Fibroblast of peridontal ligament (primary cell): ENCODE results near the gene NECAB3.
"Not testable (repeated sequence)": the region's sequence is repeated elsewhere in the genome, so short reads cannot be mapped to it uniquely, and the experiment has no call there.

Source experiments
- DNase-seq: peaks from one replicate; pipeline ENCODE4 v3.0.0-alpha.2; 2010; ENCODE audit errors: extremely low read depth

NECAB3 gene, protein sequence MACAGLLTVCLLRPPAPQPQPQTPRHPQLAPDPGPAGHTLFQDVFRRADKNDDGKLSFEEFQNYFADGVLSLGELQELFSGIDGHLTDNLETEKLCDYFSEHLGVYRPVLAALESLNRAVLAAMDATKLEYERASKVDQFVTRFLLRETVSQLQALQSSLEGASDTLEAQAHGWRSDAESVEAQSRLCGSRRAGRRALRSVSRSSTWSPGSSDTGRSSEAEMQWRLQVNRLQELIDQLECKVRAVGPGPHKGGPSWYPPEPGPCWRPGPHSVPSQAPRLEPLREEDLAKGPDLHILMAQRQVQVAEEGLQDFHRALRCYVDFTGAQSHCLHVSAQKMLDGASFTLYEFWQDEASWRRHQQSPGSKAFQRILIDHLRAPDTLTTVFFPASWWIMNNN

DNA sequence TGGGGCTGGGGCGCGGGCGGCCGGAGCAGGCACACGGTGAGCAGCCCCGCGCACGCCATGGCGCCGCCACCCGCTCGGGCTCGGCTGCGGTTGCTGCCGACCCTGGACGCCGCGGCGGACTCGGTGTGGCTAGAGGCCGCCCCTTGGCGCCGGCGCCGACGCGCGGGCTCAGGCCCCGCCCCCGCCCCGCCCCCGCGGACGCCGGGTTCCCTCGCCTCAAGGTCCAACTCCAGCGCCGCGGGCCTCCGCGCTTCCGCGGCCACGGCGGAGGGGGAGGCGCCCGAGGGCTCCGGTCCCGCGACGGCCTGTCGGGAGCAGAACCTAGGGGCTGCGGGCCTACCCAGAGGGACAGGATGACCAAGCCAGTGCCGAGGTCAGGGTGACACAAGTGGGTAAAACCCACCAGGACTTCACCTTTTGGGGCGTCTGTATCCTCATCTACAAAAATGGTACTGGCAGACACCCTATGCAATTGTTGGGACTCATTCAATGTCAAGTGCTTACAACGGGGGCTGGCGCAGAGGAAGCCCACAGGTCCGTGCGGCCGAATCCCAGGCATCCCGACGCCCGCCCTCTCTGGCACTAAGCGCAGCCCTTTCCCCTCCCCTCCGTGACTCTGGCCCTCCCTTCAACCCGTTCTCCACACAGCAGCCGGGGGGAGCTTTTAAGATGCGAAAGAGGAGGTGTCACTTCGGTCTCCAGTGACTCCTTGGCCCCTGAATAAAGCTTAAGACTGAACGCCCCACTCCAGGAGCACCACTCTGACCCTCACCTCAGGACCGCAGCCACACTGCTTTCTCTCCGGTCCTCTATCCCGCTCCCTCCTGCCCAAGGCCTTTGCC, at the start of gene NECAB3:
Gene NECAB3, minus strand, starts transcription at position 135 of the 842 bp plus-strand sequence. Its CDS starts 76 bp downstream, at position 59.
- peak; percentile 46 for DNase-seq

DNA sequence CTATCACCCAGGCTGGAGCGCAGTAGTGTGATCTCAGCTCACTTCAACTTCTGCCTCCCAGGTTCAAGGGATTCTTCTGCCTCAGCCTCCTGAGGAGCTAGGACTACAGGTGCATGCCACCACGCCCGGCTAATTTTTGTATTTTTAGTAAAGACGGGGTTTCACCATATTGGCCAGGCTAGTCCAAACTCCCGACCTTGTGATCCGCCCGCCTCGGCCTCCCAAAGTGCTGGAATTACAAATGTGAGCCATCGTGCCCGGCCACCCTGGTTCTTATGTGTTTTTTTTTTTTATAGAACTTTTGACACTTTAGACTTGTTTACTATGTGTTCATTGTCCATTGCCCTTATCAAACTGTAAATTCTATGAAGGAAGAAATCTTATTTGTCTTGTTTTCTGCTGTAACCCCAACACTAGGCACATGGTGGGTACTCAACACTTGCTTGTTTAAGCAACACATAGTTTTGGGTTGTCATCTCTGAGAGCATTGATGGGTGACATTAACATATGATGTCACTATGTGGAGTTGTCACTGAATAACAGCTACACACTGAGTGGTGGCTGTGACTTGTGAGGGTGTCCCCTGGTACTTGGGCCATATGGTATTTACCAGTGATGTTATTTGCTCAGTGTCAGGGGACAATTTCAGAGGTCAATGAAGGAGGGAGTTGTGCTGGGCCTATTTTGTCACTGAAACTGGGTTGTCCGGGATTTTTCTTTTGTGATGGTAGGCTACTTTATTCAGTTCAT, 47.3 kb upstream of the NECAB3 start:
- no peak for DNase-seq

DNA sequence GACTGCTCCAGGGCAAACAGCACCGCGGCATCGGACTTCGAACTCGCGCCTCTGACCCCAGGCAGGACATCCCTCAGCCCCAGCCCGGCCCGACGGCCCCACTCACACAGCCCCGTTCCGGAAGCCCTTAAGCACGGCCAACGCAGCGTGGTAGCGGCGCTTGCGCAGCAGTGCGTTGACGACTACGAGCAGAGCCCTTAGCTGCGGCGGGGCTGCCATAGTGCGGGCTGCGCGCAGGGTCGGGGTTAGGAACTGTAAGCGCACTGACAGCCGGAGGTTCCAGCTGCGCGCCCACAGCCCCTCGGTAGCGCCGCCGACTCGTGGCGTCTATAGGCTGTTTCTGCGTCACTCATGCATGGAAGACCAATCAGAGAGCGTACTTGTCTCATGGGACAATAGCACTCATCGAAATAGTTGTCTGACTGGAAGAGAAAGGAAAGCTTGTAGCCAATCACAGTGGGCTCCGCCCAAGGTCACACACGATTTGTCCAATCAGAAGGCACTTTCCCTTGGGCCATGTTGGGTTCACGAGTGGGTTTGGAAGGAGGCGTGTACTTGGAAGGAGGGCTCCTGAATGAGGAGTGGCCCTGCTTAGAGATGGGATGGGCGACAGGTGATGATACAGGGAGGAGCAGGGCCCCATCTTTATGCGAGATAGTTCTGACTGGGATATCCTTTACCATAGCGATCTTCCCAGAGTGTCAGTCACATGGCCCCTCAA, 45.9 kb upstream of the NECAB3 start, which contains the start of gene PXMP4:
Gene PXMP4, minus strand, starts transcription at position 322 of the 721 bp plus-strand sequence. Its CDS starts 103 bp downstream, at position 219.
- peak; percentile 100 for DNase-seq

DNA sequence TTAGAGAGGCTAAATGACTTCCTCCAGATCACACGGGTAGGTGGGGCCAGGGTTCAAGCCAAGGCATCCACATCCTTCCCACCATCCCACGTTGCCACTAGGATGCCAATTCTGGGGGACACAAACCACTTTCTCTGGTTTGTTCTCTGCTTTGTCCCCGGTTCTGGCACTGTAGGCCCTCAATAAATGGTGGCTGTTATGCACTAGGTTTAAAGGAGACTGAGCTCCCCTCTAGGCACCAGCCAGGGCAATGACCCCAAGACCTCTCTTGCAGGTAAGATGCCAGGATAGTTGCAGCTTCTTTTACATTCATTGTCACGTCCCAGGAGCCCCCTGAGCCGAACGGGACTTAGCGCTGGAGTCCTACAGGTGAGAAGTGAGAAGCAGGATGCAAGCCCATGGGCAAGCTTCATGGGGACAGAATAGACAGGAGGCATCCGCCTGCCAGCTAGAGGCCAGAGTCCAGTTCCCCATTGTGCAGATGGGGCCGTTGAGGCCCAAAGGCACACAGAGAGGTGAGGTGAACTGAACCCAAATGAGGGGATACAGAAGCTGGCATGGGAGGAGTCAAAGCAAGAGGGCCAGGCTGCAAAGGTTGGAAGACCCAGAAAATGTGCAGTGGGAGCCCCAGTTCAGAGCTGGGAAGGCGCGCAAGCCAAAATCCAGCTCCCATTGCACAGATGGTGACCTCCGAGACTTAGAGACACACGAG, 45.2 kb upstream of the NECAB3 start:
- no peak for DNase-seq

DNA sequence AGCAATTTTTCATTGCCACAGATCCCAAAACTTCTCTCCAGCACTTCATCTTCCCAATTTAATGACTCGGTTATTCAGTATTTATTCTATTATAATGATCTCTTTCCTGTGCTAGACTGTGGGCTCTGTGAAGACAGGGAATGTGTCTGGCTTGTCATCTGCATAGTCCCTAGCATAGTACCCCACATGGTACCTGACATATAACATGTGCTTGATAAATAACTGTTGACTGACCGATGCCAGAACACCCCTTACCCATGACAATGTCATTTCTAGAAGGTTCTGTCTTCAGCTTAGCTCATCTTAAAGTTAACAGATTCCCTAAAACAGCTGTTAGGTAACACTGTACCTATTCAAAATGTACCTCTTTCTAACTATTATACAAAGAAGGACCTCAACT, 42.3 kb upstream of the NECAB3 start:
- DNase-seq = no peak

DNA sequence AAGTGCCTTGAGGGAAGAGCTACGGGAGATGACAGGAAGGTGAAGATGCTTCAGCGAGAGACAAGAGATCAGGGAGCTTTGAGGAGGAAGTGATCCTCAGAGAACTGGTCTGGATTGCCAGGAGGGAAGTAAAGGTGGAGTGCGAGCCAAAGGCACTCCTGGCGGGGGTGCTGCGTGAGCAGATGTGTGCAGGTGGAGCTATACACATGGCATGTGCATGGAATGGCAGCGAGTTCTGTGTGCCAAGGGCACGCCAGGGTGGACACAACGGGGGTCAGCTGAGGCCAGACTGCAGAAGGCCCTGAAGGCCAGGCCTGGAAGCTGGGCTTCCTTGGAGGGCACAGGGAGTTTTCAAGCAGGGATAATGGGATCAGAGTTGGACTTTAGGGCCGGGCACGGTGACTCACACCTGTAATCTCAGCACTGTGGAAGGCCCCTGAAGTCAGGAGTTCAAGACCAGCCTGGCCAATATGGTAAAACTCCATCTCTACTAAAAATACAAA, 39.7 kb upstream of the NECAB3 start:
- no peak for DNase-seq

DNA sequence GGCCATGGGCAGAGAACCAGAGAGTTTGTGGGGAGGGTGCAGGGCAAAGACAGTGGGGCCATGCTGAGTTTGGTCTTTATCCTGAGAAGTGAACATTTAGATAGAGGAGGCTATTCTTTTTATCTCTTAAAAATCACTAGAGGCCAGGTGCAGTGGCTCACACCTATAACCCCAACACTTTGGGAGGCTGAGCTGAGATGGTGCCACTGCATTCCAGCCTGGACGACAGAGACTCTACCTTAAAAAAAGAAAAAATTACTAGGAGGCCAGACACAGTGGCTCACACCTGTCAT, 37.2 kb upstream of the NECAB3 start:
- DNase-seq = no peak

DNA sequence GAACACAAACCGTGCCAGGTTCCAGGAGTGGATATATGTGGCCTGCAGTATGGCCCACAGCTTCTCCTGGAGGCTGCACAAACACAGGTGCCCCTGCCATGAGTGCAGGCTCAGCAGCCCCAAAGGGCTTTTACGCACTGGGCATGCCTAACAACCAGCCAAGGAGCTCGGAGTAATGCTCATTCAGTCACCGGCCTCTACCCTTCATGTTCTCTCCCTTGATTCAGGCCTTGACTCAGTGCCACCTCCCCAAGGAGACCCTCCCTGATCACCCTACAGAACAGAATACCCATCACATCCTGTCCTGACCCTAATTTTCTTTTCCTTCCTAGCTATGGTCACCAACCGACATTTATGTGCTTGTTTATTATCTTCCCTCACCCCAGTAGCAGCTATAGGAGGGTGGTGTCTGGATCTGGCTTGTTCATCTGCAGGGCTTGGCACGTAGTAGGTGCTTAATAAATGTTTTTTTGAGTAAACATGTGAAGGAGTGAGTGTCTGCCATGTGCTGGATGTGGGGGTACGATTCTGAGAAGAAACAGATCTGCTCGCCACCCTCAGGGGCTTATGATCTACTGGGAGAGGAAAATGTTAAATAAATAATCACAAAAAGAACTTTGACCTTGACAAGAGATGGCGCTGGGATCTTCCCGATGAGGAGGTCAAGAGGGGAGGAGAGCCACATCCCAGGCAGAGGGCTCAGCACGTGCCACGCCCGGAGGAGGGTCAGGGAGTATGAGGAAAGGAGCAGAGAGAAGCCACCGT, 36.6 kb upstream of the NECAB3 start:
- DNase-seq = no peak

DNA sequence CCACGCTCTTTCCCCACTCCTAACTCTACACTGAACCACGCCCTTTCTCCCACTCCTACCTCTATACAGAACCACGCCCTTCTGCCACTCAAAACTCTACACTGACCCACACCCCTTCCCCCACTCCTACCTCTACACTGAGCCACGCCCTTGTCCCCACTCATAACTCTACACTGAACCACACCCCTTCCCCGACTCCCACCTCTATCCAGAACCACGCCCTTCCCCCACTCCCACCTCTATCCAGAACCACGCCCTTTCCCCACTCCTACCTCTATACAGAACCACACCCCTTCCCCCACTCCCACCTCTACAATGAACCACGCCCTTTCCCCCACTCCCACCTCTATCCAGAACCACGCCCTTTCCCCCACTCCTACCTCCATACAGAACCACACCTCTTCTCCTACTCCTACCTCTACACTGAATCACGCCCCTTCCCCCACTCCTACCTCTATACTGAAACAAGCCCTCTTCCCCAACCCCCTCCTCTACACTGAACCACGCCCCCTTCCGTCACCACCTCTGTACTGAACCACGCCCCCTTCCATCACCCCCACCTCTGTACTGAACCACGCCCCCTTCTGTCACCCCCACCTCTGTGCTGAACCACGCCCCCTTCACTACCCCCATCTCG, 35.8 kb upstream of the NECAB3 start:
- no peak for DNase-seq

DNA sequence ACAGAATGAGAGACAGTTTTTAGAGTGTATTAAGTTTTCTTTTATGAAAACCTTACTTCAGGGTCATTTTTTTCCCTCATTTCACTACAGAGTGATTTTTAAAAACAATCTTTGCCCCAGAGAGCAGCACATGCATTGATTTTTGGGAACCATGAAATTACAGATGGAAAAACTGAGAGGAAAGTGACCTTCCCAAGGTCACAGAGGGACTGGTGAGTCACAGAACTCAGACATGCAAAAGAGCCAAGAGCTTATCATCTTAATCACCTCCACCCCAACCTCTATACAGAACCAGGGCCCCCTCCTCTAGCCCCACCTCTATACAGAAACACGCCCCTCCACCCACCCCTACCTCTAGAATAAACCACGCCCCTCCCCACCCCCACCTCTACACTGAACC, 35.2 kb upstream of the NECAB3 start:
- DNase-seq = no peak

DNA sequence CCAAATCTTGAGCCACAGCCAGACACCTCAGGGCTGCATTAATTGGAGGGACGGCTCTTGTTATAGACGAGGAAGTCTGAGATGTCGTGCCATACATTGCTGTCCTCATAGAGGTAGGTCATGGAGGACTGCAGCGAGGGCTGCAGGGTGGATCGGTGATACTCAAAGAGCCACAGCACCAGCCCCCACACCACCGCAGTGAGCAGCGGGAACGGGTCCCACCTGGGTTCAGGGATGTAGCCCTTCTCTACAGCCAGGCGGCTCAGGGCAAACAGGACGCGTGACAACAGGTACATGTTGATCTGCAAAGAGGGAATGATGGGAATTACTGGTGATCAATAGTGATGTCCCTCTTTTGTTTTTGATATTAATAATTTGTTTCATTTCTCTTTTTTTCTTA, 33.4 kb upstream of the NECAB3 start:
- DNase-seq = no peak

DNA sequence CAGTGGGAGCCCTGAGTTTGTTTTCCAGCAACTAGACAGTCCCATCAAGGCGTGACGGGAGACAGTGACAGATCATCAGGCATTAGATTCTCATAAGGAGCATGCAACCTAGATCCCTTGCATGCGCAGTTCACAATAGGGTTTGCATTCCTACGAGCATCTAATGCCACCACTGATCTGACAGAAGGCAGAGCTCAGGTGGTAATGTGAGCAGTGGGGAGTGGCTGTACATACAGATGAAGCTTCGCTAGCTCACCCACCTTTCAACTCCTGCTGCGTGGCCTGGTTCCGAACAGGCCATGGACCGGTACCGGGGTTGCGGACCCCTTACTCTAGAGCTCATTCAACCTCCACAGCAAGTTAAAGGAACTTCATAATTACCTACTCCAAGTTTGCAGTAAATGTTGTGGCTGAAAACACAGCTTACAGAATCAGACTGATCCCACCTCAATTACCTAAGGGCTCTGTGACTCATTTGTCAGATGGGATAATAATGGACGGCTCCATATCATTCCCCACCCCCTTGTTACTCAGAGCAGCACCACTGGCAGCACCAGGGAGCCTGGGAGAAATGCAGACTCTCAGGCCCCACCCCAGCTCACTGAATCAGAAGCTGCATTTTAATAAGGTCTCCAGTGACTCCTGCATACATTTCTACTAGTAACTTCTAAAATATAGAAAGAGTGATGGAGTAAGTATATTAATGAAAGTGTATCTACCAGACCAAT, 30.1 kb upstream of the NECAB3 start:
- no peak for DNase-seq

DNA sequence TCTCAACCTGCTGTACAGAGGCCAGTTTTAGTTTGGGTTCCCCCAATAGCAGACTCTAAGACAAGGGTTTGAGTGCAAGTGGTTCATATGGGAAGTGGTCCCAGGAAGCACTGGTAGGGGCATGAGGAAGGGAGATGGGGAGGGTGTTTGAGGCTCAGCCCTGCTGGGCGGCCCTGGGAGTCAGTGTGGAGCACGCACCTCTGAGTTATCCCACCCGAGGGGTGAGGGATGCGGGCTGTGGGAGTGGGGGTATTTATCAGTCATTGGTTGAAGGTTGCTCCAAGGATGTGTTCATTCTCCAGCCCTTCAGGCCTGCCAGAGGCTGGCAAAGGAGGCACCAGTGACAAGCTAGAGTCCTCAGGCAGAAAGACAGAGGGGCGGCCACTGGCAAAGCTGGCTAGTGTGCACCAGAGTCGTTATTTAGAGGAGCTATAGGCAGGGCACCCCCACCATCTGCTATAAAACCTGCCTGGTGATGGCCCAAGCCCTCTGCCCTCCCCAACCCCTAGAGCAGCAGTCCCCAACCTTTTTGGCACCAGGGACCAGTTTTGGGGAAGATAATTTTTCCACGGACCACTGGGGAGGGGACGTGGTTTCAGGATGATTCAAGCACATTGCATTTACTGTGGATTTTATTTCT, 29.4 kb upstream of the NECAB3 start:
- DNase-seq = no peak

DNA sequence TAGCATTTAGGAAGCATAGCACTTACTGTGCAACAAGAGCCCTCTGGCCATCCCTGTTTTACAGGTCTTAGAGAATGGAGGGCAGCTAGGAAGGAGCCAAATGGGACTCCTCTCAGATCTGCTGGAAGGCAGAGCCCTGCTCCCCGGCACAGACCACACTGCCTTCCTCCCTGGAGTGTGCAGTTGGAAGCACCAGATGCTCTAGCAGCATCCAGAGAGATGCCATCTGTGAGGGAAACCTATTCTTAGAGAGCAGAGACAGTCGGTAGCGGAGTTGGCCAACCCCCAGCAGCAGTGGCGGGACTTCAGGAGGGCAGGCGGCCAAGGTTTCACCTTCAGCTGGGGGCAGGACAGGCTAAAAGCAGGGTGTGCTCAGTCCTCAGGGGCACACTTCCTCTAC, 28.6 kb upstream of the NECAB3 start:
- no peak for DNase-seq

DNA sequence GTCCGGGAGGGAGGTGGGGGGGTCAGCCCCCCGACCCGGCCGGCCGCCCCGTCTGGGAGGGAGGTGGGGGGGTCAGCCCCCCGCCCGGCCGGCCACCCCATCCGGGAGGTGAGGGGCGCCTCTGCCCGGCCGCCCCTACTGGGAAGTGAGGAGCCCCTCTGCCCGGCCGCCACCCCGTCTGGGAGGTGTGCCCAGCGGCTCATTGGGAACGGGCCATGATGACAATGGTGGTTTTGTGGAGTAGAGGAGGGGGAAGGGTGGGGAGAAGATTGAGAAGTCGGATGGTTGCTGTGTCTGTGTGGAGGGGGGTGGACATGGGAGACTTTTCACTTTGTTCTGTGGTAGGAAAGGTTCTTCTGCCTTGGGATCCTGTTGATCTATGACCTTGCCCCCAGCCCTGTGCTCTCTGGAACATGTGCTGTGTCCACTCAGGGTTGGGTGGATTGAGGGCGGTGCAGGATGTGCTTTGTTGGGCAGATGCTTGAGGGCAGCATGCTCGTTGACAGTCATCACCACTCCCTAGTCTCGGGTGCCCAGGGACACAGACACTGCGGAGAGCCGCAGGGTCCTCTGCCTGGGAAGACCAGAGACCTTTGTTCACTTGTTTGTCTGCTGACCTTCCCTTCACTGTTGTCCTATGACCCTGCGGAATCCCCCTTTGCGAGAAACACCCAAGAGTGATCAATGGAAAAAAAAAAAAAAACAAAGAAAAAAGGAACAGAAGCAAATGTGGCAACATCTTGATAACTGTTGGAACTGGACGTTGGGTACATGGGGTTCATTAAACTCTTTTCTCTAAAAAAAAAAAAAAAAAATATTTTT, 27.6 kb upstream of the NECAB3 start:
- DNase-seq = no peak

DNA sequence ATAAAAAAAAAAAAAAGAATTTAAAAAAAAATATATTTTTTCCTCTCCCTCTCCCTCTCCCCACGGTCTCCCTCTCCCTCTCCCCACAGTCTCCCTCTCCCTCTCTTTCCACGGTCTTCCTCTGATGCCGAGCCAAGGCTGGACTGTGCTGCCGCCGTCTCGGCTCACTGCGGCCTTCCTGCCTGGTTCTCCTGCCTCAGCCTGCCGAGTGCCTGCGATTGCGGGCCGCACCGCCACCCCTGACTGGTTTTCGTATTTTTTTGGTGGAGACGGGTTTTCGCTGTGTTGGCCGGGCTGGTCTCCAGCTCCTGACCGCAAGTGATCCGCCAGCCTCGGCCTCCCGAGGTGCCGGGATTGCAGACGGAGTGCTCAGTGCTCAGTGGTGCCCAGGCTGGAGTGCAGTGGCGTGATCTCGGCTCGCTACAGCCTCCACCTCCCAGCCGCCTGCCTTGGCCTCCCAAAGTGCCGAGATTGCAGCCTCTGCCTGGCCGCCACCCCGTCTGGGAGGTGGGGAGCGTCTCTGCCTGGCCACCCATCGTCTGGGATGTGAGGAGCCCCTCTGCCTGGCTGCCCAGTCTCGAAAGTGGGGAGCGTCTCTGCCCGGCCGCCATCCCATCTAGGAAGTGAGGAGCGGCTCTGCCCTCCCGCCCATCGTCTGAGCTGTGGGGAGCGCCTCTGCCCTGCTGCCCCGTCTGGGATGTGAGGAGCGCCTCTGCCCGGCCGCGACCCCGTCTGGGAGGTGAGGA, 26.6 kb upstream of the NECAB3 start:
- not testable (repeated sequence) for DNase-seq

DNA sequence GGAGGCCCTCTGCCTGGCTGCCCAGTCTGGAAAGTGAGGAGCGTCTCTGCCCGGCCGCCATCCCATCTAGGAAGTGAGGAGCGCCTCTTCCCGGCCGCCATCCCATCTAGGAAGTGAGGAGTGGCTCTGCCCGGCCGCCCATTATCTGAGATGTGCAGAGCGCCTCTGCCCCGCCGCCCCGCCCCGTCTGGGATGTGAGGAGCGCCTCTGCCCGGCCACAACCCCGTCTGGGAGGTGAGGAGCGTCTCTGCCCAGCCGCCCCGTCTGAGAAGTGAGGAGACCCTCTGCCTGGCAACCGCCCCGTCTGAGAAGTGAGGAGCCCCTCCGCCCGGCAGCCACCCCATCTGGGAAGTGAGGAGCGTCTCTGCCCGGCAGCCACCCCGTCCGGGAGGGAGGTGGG, 24.7 kb upstream of the NECAB3 start:
- DNase-seq = not testable (repeated sequence)
